Esophagus squamous epithelium (tissue), 4 donors: ENCODE results near the gene TUBGCP3.

Experiments
- CTCF ChIP-seq, 6 experiments: fragments of 450-650 bp in 4 of 6; fragments of 200-600 bp in 2 of 6; sonication (generic) in 2 of 6; IDR thresholded peaks; one replicate each; pipeline ENCODE4 v1.5.1; 2016 to 2019; ENCODE audit warnings: antibody characterized with exemption in 6 of 6, mild to moderate bottlenecking in 4 of 6, moderate library complexity in 4 of 6
- POLR2A ChIP-seq, 4 donors: fragments of 450-650 bp; IDR thresholded peaks; one replicate each; pipeline ENCODE4 v1.6.1; 2017; ENCODE audit warnings: antibody characterized with exemption in 4 of 4, mild to moderate bottlenecking in 4 of 4, moderate library complexity in 3 of 4

- TF ChIP-seq CTCF (IDR thresholded peaks at IDR 0.05) (no peak), POLR2A (IDR thresholded peaks at IDR 0.05) (no peak)
These were observed 92.5 kb downstream of the TUBGCP3 start for GRCh38 chr13:112495465-112495864.
